Measurements from ENCODE around the gene IDH3G.

DNA sequence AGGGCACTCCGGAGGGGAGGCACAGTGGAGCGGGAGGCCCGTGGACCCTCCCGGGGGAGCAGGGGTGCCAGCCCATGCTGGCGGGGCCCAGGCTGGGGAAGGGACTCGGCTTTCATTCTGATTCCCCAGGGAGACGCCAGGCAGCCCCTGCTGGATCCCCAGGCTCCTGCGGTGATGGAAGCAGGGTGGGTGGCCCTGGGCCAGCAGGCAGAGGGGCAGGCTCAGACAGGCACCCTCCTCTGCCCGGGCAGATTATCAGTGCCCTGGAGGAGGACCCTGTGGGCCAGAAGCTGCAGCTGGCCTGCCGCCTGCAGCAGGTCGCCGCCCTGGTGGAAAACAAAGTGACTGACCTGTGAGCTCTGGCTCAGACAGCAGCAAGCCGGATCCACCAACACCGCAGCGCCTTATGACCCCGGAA is 15.5 kb downstream of the IDH3G start:
- TF ChIP-seq, protein P1, sequence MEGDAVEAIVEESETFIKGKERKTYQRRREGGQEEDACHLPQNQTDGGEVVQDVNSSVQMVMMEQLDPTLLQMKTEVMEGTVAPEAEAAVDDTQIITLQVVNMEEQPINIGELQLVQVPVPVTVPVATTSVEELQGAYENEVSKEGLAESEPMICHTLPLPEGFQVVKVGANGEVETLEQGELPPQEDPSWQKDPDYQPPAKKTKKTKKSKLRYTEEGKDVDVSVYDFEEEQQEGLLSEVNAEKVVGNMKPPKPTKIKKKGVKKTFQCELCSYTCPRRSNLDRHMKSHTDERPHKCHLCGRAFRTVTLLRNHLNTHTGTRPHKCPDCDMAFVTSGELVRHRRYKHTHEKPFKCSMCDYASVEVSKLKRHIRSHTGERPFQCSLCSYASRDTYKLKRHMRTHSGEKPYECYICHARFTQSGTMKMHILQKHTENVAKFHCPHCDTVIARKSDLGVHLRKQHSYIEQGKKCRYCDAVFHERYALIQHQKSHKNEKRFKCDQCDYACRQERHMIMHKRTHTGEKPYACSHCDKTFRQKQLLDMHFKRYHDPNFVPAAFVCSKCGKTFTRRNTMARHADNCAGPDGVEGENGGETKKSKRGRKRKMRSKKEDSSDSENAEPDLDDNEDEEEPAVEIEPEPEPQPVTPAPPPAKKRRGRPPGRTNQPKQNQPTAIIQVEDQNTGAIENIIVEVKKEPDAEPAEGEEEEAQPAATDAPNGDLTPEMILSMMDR (IDR thresholded peaks at IDR 0.05) = no peak
- no peak for TF ChIP-seq EP300 (IDR thresholded peaks at IDR 0.05)
- no peak for TF ChIP-seq POLR2A (IDR thresholded peaks at IDR 0.05)
- no peak for TF ChIP-seq POLR2AphosphoS5 (IDR thresholded peaks at IDR 0.05)
